Measurements from ENCODE around the gene TMCC1. TPM values are rescaled to one million over a fixed set of nuclear protein-coding genes. Genes with fewer than 3 reads are reported as not detected.

The TMCC1 gene
- total RNA-seq, 1 donor from 2014 or later = 25.9 TPM

DNA sequence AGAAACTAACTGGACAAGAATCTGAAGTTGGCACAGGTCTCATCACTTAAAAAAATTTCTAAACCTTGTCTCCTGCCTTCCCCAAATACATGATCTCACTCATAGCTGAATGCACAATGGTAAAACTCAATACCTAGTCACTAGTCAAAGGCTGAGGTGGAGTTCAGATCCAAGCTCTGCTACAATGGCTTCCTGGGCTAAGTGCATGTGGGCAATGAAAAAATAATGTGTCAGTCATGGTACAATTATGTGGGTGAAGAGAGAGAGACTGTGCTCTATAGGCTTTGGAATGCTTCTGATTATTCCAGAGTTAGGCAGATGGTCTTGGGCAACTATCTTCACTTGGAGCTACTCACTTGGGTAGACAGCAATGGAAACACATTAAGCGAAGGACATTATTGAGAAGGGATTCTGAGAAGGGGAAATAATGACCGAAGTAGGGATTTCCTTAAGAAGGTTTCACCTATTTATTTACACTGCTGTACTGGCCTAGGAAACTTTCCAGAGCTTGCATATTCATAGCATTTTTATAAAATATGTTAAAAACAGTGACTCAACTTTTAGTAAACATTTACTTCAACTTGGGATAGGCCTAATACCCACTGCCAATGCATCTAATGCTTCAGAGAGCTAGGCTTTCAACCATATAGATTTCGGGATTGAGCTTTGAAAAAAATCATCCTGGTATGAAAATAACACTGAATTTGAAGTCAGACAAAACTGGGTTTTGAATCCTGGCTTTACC, 228.3 kb downstream of the TMCC1 start:
- Mint-ChIP-seq H3K4me3 (no peak overlapping the region), H3K36me3 (ENCODE audit: low read depth) (peaks cover 15% of the 10 kb centered on the region), H3K4me1 (peaks cover 4% of the 10 kb centered on the region), H3K27ac (no peak overlapping the region), H3K27me3 (no peaks in the 10 kb centered on the region), H3K9me3 (no peaks in the 10 kb centered on the region)
- TF ChIP-seq, protein P1, sequence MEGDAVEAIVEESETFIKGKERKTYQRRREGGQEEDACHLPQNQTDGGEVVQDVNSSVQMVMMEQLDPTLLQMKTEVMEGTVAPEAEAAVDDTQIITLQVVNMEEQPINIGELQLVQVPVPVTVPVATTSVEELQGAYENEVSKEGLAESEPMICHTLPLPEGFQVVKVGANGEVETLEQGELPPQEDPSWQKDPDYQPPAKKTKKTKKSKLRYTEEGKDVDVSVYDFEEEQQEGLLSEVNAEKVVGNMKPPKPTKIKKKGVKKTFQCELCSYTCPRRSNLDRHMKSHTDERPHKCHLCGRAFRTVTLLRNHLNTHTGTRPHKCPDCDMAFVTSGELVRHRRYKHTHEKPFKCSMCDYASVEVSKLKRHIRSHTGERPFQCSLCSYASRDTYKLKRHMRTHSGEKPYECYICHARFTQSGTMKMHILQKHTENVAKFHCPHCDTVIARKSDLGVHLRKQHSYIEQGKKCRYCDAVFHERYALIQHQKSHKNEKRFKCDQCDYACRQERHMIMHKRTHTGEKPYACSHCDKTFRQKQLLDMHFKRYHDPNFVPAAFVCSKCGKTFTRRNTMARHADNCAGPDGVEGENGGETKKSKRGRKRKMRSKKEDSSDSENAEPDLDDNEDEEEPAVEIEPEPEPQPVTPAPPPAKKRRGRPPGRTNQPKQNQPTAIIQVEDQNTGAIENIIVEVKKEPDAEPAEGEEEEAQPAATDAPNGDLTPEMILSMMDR (IDR thresholded peaks at IDR 0.05) = no peak
- ATAC-seq (ENCODE audit: low read depth) (no peak), DNase-seq (no peak)
- ChIA-PET POLR2A (no interaction called here), CTCF (interaction anchor here (1.9 kb wide), 1 partner anchor 16 kb away, joined by 9 read pairs; no protein-coding TSS in a partner anchor)
- intact Hi-C loops (cut with micrococcal nuclease) = no loop called here

DNA sequence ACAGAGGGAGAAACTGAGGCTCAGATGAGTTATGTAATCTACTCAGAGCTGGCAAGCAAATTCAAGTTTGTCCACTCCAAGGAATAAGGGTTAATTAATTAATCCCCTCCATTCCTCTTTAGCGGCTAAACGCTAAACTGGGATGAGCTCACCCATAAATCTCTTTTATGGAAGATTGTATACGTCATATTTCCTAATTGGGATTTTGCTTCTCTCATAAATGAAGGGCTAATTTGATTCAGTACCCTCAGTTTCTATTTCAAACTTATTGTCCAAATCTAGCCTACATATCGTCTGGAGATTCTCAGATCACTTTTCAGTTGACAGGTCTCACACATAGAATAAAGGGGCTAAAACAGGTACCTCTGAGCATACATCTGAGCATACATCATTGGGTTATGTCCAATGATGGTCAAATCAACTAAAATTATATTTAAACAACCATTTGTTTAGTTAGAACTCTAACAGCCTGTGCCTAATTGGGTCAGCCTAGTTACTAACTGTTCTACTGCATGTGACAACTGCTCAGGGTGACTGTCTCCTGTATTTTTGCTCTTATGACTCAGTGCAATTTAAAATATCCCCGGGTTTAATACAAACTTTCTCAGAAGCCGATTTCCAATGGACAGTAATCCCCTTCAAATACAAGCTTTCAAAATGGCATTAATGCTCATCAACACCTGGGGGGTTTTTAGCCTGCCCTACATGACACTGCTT, 229.4 kb downstream of the TMCC1 start:
- CTCF ChIA-PET = interaction anchor here (1.4 to 1.9 kb wide), 2 partner anchors 15 to 434 kb away, joined by 3 to 9 read pairs; no protein-coding TSS in a partner anchor
- Mint-ChIP-seq H3K4me1 (peaks cover 4% of the 10 kb centered on the region), H3K27me3 (no peaks in the 10 kb centered on the region), H3K27ac (no peak overlapping the region), H3K4me3 (no peak overlapping the region), H3K36me3 (ENCODE audit: low read depth) (peaks cover 9% of the 10 kb centered on the region), H3K9me3 (no peaks in the 10 kb centered on the region)
- POLR2A ChIA-PET = no interaction called here
- intact Hi-C loops (cut with micrococcal nuclease) = loop anchor here (5.0 kb wide), 1 partner anchor 78 kb away; no protein-coding TSS in a partner anchor
- TF ChIP-seq, protein P1 (IDR thresholded peaks at IDR 0.05) = no peak
- DNase-seq (no peak), ATAC-seq (ENCODE audit: low read depth) (no peak)

DNA sequence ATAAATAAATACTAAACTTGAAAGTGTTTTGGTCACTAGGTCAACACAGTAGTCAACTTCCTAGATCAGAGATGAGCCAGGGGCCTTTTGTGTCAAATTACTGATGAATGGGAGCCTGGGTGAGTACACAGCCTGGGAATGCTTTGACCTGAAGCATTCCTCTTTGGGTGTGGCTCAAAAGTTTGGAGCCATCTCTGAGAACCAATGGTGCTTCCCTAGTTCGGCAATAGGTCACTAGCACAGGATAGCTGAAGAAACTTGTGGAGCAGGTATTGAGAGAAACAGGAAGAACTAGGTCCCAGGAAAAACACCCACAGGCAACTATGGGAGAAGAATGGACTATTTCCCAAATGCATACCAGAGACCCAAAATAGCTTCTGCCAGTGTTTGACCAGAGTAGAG, 230.5 kb downstream of the TMCC1 start:
- H3K36me3 Mint-ChIP-seq (ENCODE audit: low read depth) = peaks cover 9% of the 10 kb centered on the region
- no peak for ATAC-seq (ENCODE audit: low read depth)
- H3K4me1 Mint-ChIP-seq = peaks cover 9% of the 10 kb centered on the region
- H3K27me3 Mint-ChIP-seq = no peaks in the 10 kb centered on the region
- DNase-seq = no peak
- no peak overlapping the region for H3K27ac Mint-ChIP-seq
- H3K4me3 Mint-ChIP-seq = no peak overlapping the region
- no peaks in the 10 kb centered on the region for H3K9me3 Mint-ChIP-seq
- TF ChIP-seq, protein P1 (IDR thresholded peaks at IDR 0.05) = no peak
- CTCF ChIA-PET = interaction anchor here (1.4 kb wide), 1 partner anchor 435 kb away, joined by 3 read pairs; no protein-coding TSS in a partner anchor
- intact Hi-C loops (cut with micrococcal nuclease) = loop anchor here (5.0 kb wide), 1 partner anchor 79 kb away; no protein-coding TSS in a partner anchor
- POLR2A ChIA-PET = no interaction called here

DNA sequence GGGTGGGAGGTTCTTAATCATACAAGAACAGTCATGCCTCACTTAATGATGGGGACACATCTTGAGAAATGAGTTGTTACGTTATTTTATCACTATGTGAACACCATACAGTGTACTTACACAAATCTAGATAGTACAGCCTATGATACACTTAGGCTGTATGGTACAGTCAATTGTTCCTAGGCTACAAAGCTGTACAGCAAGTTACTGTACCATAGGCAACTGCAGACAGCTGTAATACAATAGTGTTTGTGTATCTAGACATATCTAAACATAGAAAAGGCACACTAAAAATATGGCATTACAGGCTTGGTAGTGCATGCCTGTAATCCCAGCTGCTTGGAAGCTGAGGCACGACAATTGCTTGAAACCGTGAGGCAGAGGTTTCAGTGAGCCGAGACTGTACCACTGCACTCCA, 231.3 kb downstream of the TMCC1 start:
- ChIA-PET POLR2A (interaction anchor here (0.5 to 0.6 kb wide), 2 partner anchors 45 to 167 kb away, joined by 3 read pairs; no protein-coding TSS in a partner anchor), CTCF (no interaction called here)
- Mint-ChIP-seq H3K27ac (no peak overlapping the region), H3K27me3 (no peaks in the 10 kb centered on the region), H3K36me3 (ENCODE audit: low read depth) (peaks cover 4% of the 10 kb centered on the region), H3K9me3 (no peaks in the 10 kb centered on the region), H3K4me1 (peaks cover 10% of the 10 kb centered on the region), H3K4me3 (no peak overlapping the region)
- ATAC-seq (ENCODE audit: low read depth) (no peak), DNase-seq (no peak)
- TF ChIP-seq, protein P1 (IDR thresholded peaks at IDR 0.05) = no peak
- intact Hi-C loops (cut with micrococcal nuclease) = loop anchor here (5.0 kb wide), 1 partner anchor 80 kb away; no protein-coding TSS in a partner anchor

DNA sequence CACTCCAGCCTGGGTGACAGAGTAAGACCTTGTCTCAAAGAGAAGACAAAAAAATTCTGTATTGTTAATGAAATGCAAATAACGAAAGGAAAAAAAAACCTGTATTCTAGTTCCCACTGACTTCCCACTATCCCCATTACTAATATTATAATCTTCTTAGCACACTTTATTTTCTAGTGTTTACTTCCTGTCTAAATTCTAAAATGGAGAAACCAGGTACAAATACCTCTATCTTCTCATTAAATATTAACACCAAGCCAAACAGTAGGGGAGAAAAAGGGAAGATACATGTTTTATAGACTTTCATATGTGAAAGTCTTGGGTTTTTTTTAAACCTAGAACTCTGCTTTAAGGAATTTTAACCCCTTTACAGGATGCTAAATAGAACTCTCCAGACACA, 231.7 kb downstream of the TMCC1 start:
- DNase-seq (no peak), ATAC-seq (ENCODE audit: low read depth) (no peak)
- H3K36me3 Mint-ChIP-seq (ENCODE audit: low read depth) = peaks cover 4% of the 10 kb centered on the region
- ChIA-PET POLR2A (interaction anchor here (0.6 kb wide), 1 partner anchor 27 kb away, joined by 8 read pairs; no protein-coding TSS in a partner anchor), CTCF (no interaction called here)
- H3K9me3 Mint-ChIP-seq = no peaks in the 10 kb centered on the region
- no peak overlapping the region for H3K27ac Mint-ChIP-seq
- intact Hi-C loops (cut with micrococcal nuclease) = loop anchor here (5.0 kb wide), 1 partner anchor 81 kb away; no protein-coding TSS in a partner anchor
- no peak overlapping the region for H3K4me3 Mint-ChIP-seq
- TF ChIP-seq, protein P1 (IDR thresholded peaks at IDR 0.05) = no peak
- no peaks in the 10 kb centered on the region for H3K27me3 Mint-ChIP-seq
- peaks cover 10% of the 10 kb centered on the region for H3K4me1 Mint-ChIP-seq

All from activated B cell treated with CpG ODN at 0.5 μM for 24 hours (primary cell).